HG03575 (cell line): ENCODE measurements around the gene OTOP2.
"Not testable (repeated sequence)": the region's sequence is repeated elsewhere in the genome, so short reads cannot be mapped to it uniquely, and the experiment has no call there.

ENCODE experiments used
- ATAC-seq: cut with Tn5 transposase; IDR thresholded peaks from one replicate; pipeline ENCODE4 v1.9.1; 2021; ENCODE audit not compliant: unreplicated experiment, insufficient number of reproducible peaks, low FRiP score; ENCODE audit errors: extremely low read depth

The OTOP2 gene

GRCh38 chr17:74893936-74894671 lies 30.0 kb upstream of the OTOP2 start:
- ATAC-seq: no peak

DNA sequence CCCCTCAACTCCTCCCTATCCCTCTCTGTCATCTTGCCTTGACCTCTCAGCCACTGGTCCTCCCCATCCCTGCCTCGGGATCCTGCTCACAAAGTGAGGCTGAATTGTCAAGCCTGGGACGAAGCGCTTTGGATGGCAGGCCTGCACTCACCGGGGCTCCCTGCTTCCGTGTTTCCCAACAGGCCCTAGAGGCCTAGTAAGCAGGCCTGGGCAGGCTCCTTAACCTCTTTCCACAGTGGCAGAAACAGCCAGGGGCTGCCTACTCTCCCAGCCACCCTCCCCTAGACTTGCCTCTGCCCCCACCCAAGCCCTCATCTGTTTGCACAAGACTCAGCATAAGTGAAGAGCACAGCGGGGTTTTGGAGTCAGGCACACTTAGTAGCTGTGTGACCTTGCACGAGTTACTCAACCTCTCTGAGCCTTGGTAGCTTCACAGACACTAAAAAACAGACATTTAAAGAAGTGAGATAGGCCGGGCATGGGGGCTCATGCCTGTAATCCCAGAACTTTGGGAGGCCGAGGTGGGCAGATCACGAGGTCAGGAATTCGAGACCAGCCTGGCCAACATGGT lies 25.6 kb upstream of the OTOP2 start:
- no peak for ATAC-seq

DNA sequence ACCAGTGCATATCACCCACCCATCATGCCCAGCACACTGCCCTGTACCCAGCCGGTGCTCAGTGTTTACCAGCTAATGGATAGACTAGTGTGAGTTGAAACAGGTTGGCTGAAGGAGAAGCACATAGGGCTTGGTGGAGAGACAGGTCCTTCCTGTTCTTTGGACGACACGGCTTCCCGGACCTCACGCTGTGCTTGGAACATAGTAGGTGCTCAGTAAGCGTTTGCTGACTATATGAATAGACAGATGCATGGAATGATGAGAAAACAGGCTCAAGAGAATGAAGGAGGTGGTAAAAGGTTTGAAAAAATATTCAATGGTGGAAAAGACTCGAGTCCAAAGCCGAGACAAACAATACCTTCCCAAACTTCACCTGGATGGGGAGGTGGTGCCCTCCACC lies 23.9 kb upstream of the OTOP2 start:
- no peak for ATAC-seq

GRCh38 chr17:74901353-74902135 lies 22.5 kb upstream of the OTOP2 start:
- no peak for ATAC-seq

- ATAC-seq: no peak
Measured at GRCh38 chr17:74903034-74903433, 21.0 kb upstream of the OTOP2 start.

DNA sequence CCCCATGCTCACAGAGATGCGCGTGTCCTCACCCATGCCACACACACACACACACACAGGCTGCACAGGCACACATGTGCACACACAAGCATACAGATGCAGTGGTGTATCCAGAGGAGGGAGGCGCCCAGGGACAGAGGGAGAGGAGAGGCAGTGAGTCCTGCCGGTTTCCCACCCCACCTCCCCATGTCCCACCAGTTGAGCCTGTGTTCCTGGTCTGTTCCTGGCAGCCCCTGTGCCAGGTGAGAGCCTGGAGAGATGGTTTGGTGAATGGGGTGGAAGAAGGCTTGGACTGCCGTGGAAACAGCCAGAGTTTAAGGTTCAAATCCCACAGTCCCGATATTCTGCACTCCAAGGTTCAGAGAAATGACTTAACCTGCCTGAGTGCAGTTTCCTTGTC lies 20.4 kb upstream of the OTOP2 start:
- no peak for ATAC-seq

DNA sequence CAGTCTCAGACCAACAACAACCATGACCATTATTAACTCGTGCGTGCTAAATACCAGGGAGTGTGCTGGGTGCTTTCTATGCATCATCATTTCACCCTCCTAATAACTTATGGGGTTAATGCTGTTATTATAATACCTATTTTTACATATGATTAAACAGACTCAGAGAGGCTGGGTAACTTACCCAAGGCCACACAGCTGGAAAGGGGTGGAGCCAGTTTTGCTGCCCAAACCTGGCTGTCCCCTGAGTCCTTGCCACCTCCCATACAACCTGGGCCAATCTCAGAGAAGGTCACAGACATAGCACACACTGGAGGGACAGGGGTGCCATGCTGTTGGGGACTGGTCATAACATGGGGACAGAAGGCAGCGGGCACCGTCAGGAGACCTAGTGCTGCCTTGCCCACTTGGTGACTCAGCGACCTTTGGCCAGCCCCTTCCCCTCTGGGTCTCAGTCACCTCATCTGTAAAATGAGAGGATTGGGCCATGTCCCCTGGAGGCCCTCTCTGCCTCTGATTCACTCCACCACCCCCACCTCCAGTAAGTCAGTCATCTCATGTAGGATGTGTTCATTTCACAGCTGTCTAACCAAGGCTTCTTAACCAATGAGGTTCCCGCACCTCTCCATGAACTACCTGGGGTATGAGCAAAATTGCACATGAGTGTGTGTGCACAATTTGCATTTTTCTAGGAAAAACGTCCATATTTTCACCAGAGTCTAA lies 19.2 kb upstream of the OTOP2 start:
- ATAC-seq: no peak

- ATAC-seq: not testable (repeated sequence)
Measured at GRCh38 chr17:74906214-74906793, 17.8 kb upstream of the OTOP2 start.

DNA sequence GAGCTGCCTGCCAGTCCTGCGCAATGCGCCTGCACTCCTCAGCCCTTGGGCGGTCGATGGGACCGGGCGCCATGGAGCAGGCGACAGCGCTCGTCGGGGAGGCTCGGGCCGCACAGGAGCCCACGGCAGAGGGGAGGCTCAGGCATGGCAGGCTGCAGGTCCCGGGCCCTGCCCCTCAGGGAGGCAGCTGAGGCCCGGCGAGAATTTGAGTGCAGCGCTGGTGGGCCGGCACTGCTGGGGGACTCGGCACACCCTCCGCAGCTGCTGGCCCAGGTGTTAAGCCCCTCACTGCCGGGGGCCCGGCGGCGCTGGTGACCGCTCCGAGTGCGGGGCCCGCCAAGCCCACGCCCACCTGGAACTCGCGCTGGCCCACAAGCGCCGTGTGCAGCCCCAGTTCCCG lies 17.1 kb upstream of the OTOP2 start:
- no peak for ATAC-seq

DNA sequence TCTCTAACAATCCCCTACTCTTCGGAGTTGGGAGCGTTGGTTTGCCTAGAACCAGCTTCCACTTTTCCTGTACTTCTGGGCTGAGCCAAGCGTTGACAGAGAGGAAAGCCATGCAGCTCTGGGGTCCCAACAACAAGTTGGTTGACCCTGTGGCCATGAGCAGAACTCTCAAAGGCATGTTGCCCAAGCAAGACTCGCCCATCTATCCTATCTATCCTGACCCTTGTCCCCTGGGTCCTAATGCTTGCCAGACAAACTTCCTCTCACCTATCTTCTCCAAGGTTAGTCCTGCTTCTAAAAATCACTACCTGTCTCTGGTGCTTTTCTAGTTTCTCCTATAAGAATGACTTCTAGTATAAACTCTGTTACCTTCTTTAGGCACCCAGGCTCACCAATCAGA lies 15.0 kb upstream of the OTOP2 start:
- ATAC-seq: not testable (repeated sequence)

DNA sequence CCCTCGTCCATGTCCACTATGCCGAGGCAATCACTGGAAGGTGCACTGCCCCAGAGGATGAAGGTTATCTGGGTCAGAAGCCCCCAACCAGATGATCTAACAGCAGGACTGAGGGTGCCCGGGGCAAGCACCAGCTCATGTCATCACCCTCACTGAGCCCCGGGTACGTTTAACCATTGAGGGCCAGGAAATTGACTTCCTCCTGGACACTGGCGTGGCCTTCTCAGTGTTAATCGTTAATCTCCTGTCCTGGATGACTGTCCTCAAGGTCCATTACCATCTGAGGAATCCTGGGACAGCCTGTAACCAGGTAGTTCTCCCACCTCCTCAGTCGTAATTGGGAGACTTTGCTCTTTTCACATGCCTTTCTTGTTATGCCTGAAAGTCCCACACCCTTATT lies 12.7 kb upstream of the OTOP2 start:
- ATAC-seq: not testable (repeated sequence)

- no peak for ATAC-seq
Measured at GRCh38 chr17:74916136-74916850, 7.8 kb upstream of the OTOP2 start.

DNA sequence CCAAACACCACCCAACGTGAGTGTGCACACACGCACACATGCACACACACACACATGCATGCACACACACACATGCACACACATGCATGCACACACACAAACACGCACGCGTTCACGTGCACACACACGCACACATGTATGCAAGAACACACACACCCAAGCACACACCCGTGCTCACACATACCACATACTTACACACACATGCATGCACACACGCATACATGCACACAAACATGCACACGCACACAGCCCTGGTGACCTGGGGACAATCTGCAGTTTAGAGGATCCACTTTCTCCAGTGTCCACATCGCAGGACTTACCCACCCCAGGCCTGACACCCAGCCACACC lies 7.2 kb upstream of the OTOP2 start:
- no peak for ATAC-seq

- no peak for ATAC-seq
Measured at GRCh38 chr17:74917430-74917829, 6.6 kb upstream of the OTOP2 start.

DNA sequence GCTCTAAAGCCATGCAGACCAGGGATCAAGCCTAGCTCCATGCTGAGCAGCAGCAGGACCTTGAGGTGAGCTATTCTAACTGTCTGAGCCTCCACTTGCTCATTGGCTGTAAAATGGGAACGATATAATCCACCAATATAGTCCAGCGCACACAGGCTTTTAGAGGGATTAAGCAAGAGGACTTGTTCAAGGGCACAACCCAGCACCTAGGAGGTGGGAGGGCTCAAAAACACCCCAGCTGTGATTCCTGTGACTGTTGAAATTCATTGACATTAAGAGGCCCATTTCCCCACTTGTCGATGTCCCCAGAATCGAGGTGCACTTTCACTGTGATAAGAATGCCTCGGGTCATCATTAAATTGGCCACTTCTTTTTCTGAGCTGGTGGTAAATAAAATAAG lies 5.2 kb upstream of the OTOP2 start:
- ATAC-seq: no peak

DNA sequence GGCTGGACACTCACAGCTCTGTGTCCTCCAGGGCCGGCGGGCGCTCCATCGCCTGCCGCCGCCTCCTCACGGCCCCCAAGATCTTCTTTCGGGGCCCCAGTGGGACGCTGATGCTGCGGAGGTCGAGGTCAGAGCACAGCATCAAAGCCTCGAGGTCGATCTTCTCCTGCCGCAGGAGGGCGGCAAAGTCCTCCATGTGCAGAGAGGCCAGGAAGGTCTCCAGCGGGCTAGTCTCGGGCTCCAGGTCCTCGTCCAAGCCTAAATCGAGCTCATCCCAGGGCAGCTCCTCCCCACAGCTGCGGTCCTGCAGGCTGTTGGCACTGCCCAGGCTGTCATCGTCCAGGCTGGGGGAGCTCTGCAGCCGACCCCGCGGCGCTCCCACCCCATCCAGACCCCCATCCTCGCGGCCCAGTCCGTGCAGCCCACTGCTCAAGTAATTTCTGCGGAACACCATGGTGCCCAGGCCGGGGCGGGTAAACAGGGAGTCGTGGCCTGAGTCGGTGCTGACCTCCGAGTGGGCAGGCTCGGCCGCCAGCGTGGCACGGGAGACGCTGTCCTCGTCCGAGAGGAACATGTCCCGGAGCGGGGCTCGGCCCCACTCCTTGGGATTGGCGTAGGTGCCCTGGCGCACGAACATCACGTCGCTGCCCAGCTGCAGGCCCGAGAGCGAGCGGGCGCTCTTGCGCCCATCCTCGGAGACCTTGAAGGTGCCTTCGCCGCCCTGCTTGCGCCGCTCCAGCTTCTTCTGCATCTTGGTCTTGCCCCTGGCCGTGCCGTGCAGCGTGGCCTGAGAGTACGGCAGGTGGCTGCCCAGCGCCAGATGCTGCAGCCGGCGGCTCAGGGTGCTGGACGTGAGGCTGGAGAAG lies 4.4 kb upstream of the OTOP2 start:
- ATAC-seq: no peak

DNA sequence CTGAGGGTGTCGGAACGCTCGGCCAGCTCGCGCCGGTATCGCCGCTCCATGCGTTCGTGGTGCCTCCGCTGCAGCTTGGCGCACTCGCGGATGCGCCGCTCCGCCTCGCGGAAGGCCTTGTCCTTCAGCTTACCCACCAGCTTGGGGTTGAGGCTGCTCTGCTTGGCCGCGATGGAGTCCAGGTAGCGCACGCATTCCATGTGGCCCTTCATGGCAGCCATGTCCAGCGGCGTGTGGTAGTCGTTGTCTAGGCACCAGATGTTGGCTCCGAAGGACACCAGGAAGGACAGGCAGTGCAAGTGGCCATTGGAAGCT lies 3.8 kb upstream of the OTOP2 start:
- no peak for ATAC-seq

- no peak for ATAC-seq
Measured at GRCh38 chr17:74920642-74921025, 3.4 kb upstream of the OTOP2 start.
